ENCODE results near the gene CLDN17. TPM values are rescaled to one million over a fixed set of nuclear protein-coding genes. Genes with fewer than 3 reads are reported as not detected.

The CLDN17 gene, protein sequence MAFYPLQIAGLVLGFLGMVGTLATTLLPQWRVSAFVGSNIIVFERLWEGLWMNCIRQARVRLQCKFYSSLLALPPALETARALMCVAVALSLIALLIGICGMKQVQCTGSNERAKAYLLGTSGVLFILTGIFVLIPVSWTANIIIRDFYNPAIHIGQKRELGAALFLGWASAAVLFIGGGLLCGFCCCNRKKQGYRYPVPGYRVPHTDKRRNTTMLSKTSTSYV
- total RNA-seq: not detected in 2 replicates

DNA sequence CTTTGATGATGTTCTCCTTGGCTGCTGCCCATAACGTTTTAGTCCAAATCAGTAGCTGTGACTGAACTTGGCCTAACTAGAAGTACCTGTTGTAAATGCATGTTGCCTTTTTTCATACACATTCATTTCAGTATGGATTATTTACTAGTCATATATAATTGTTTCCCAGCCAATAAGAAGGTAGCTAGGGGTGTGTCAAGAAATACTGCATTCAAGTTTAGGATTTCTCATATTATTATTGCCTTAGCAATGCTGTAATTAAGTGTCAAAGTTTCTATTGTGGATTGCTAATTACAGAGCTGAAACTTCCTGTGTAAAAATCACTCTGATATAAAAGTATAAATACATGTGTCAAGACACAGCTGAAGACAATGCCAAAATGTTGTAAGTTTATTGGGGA, at the start of gene CLDN17:
Gene CLDN17, minus strand, starts transcription at position 101 of the 400 bp plus-strand sequence. CDS start 188 bp downstream, outside the sequence.

DNA sequence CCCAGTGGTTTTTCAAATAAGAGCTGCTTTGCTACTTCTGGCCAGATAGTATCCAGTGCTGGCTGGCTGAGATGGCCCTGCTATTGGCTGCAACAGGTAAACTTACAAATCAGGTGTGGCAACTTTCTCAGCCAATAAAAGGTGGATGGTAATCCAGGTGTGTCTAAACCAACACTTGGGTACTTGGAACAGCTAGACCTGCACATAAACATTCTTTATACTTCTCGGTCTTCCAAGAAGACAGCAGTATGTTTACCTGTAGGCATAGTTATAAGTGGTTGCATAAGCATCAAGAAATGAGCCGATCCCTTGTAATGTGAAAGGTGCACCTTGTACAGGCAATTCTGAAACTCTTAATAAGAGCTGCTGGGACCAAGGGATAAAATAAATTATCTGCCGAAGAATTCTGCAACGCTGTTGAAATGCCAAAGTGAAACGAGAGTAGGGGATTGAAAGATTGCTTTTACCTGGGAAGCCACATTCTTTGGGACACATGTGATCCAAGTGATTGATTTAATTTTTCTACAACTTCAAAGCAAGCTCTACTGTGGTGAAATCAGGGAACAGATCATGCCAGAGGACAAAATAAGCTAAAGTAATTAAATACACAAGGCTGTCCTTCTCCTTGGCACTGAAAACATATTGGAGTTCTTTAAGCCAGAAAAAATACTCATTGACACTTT, 49.6 kb upstream of the CLDN17 start, which contains the start of gene CLDN8:
Gene CLDN8, minus strand, starts transcription at position 57 of the 683 bp plus-strand sequence. CDS start 172 bp downstream, outside the sequence.

Other genes with a start within 250 kb of the CLDN17 start
- gene GRIK1, start 226.8 kb downstream of the CLDN17 start, total RNA-seq: 10.2 and 11.6 TPM in 2 replicates
- not detected in 2 replicates for gene CLDN8, start 49.3 kb upstream of the CLDN17 start, total RNA-seq
- gene KRTAP24-1, start 116.1 kb upstream of the CLDN17 start, total RNA-seq: not detected in 2 replicates
- gene KRTAP25-1, start 122.7 kb upstream of the CLDN17 start, total RNA-seq: not detected in 2 replicates
- gene KRTAP26-1, start 153.5 kb upstream of the CLDN17 start, total RNA-seq: not detected in 2 replicates
- gene KRTAP27-1, start 170.9 kb upstream of the CLDN17 start, total RNA-seq: not detected in 2 replicates
- not detected in 2 replicates for gene KRTAP23-1, start 181.8 kb upstream of the CLDN17 start, total RNA-seq
- not detected in 2 replicates for gene KRTAP13-2, start 205.5 kb upstream of the CLDN17 start, total RNA-seq
- not detected in 2 replicates for gene KRTAP13-1, start 229.2 kb upstream of the CLDN17 start, total RNA-seq